PC-9 (cell line): ENCODE results near the gene KCNG4. TPM values are rescaled to one million over a fixed set of nuclear protein-coding genes. Genes with fewer than 3 reads are reported as not detected.
A peak's percentile ranks its signal among the peaks of the same experiment; 100 is the strongest.

ENCODE experiments used
- Bru-seq: library from RNA; stranded (reverse); fragments of 400-500 nt; gene quantifications from one replicate; lab custom pipeline; 2021; lab: Mats Ljungman, UMichigan
- BruChase-seq, 2 experiments: library from RNA; stranded (reverse); fragments of 400-500 nt; gene quantifications; one replicate each; lab custom pipeline; 2021; lab: Mats Ljungman, UMichigan
- BruUV-seq: library from RNA; stranded (reverse); fragments of 400-500 nt; replicated peaks from 2 replicates; lab custom pipeline; 2021; lab: Mats Ljungman, UMichigan
- CTCF ChIA-PET: fragments of 300-600 bp; sonication (Branson Sonifier 250); formaldehyde crosslinking; loops from one replicate; lab custom pipeline; 2022; ENCODE audit warnings: antibody characterized with exemption; lab: Charles Lee
- POLR2A ChIA-PET: fragments of 300-600 bp; sonication (Branson Sonifier 250); formaldehyde crosslinking; loops from one replicate; lab custom pipeline; 2022; ENCODE audit warnings: antibody characterized with exemption; ENCODE audit not compliant: unreplicated experiment; lab: Charles Lee
- DNase-seq, 2 experiments: peaks; one replicate each; pipeline versions ENCODE4 v3.0.0 to v3.0.0-alpha.2; 2015 to 2022; ENCODE audit warnings: mixed read lengths in 1 of 2
- H2AFZ ChIP-seq: fragments of 200-600 bp; sonication (generic); 2 replicates; pipeline ENCODE4 v1.8.1; 2017; ENCODE audit warnings: antibody characterized with exemption
- H3F3A ChIP-seq: fragments of 200-600 bp; sonication (generic); 2 replicates; pipeline ENCODE4 v1.8.1; 2017; ENCODE audit warnings: antibody characterized with exemption, mild to moderate bottlenecking, low read depth; ENCODE audit not compliant: insufficient read depth
- H3K27ac ChIP-seq: fragments of 200-600 bp; sonication (generic); 2 replicates; pipeline ENCODE4 v1.6.1; 2016; ENCODE audit warnings: mixed run types
- H3K27me3 ChIP-seq: fragments of 200-600 bp; sonication (generic); 2 replicates; pipeline ENCODE4 v1.6.1; 2016; ENCODE audit warnings: low read depth, mixed run types; ENCODE audit not compliant: insufficient read depth
- H3K36me3 ChIP-seq: fragments of 200-600 bp; sonication (generic); 2 replicates; pipeline ENCODE4 v1.6.1; 2016; ENCODE audit warnings: low read depth, mixed run types
- H3K4me1 ChIP-seq: fragments of 200-600 bp; sonication (generic); replicated peaks from 2 replicates; pipeline ENCODE4 v1.6.1; 2016; ENCODE audit warnings: mixed run types; ENCODE audit not compliant: insufficient read depth
- H3K4me2 ChIP-seq: fragments of 200-600 bp; sonication (generic); 2 replicates; pipeline ENCODE4 v1.6.1; 2017; ENCODE audit warnings: mixed run types
- H3K4me3 ChIP-seq: fragments of 200-600 bp; sonication (generic); 2 replicates; pipeline ENCODE4 v1.6.1; 2016; ENCODE audit warnings: mixed run types
- H3K79me2 ChIP-seq: fragments of 200-600 bp; sonication (generic); 2 replicates; pipeline ENCODE4 v1.6.1; 2017; ENCODE audit warnings: low read depth, mixed run types
- H3K9me2 ChIP-seq: fragments of 200-600 bp; sonication (generic); 2 replicates; pipeline ENCODE4 v1.8.1; 2017; ENCODE audit warnings: mild to moderate bottlenecking; ENCODE audit not compliant: insufficient read depth
- H3K9me3 ChIP-seq: fragments of 200-600 bp; sonication (generic); 2 replicates; pipeline ENCODE4 v1.8.1; 2016; ENCODE audit warnings: low read depth; ENCODE audit not compliant: insufficient read depth
- H4K20me1 ChIP-seq: fragments of 200-600 bp; sonication (generic); 2 replicates; pipeline ENCODE4 v1.8.1; 2017; ENCODE audit not compliant: insufficient read depth
- EZH2 ChIP-seq: fragments of 200-600 bp; sonication (generic); IDR thresholded peaks from 2 replicates; pipeline ENCODE4 v1.8.0; 2017; ENCODE audit warnings: antibody characterized with exemption, low read depth
- intact Hi-C: fragments of 100-400 bp; cut with micrococcal nuclease; formaldehyde crosslinking; loops from one replicate; pipeline ENCODE4 v1.10.0; 2022; ENCODE audit not compliant: unreplicated experiment
- long read RNA-seq: library from polyadenylated mRNA; stranded (forward); transcript quantifications from one replicate; pipeline ENCODE4 v2.0.0, GENCODE V29; 2022
- total RNA-seq: library from RNA; stranded (reverse); gene quantifications from 2 replicates; pipeline ENCODE4 v1.2.3, GENCODE V29; 2021
- TF ChIP-seq, protein P1 (sequence below): fragments of 200-600 bp; sonication (generic); conservative IDR thresholded peaks from 2 replicates; pipeline ENCODE4 v1.6.1; 2017; ENCODE audit warnings: mixed run types, antibody characterized with exemption, mild to moderate bottlenecking, moderate library complexity

KCNG4 gene, protein sequence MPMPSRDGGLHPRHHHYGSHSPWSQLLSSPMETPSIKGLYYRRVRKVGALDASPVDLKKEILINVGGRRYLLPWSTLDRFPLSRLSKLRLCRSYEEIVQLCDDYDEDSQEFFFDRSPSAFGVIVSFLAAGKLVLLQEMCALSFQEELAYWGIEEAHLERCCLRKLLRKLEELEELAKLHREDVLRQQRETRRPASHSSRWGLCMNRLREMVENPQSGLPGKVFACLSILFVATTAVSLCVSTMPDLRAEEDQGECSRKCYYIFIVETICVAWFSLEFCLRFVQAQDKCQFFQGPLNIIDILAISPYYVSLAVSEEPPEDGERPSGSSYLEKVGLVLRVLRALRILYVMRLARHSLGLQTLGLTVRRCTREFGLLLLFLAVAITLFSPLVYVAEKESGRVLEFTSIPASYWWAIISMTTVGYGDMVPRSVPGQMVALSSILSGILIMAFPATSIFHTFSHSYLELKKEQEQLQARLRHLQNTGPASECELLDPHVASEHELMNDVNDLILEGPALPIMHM
- total RNA-seq = not detected in 2 replicates
- percentile 14 among the genes with signal in this experiment for Bru-seq, nascent RNA
- BruChase-seq, experiment 1, labeled RNA remaining after a 2-hour chase = percentile 6 among the genes with signal in this experiment
- BruChase-seq, experiment 2, labeled RNA remaining after a 6-hour chase = percentile 11 among the genes with signal in this experiment
- long read RNA-seq = 0 reads

DNA sequence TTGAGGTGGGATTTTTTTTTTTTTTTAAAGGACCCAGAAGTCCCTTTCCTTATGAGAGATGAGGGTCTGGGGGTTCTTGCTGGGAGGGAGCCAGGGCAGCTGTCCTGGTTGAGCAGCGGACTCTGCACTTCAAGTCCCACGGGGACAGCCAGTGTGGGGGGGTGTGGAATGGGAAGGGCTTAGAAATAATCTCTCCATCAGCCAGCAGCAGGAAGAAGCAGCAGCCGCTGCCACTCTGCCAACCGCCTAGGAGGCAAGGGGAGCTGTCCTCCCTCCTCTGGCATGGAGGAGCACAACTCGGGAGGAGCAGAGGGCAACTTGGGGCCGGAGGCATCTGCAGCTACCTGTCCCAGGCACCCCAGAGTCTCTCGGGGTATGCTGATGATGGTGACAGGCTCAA lies at the start of gene KCNG4:
Gene KCNG4, minus strand, starts transcription at position 104 of the 400 bp plus-strand sequence. CDS start 2,527 bp downstream, outside the sequence.
- no peaks in the 10 kb centered on the region for H3K9me2 ChIP-seq
- no peaks in the 10 kb centered on the region; the same call in 1 of the 2 replicates for H3F3A ChIP-seq
- H2AFZ ChIP-seq = no peak within 1 kb of the TSS
- no peaks in the 10 kb centered on the region for H3K4me1 ChIP-seq
- H3K27me3 ChIP-seq = no peaks in the 10 kb centered on the region
- no peaks in the 10 kb centered on the region for H3K9me3 ChIP-seq
- DNase-seq = no peak
- no peaks in the 10 kb centered on the region for H3K79me2 ChIP-seq
- no peak within 1 kb of the TSS for H3K27ac ChIP-seq
- H3K4me3 ChIP-seq = no peak within 1 kb of the TSS
- intact Hi-C loops = no loop called here
- BruUV-seq = no TSS peak
- no peak within 1 kb of the TSS for H3K4me2 ChIP-seq
- TF ChIP-seq EZH2 = no peak
- TF ChIP-seq, protein P1, sequence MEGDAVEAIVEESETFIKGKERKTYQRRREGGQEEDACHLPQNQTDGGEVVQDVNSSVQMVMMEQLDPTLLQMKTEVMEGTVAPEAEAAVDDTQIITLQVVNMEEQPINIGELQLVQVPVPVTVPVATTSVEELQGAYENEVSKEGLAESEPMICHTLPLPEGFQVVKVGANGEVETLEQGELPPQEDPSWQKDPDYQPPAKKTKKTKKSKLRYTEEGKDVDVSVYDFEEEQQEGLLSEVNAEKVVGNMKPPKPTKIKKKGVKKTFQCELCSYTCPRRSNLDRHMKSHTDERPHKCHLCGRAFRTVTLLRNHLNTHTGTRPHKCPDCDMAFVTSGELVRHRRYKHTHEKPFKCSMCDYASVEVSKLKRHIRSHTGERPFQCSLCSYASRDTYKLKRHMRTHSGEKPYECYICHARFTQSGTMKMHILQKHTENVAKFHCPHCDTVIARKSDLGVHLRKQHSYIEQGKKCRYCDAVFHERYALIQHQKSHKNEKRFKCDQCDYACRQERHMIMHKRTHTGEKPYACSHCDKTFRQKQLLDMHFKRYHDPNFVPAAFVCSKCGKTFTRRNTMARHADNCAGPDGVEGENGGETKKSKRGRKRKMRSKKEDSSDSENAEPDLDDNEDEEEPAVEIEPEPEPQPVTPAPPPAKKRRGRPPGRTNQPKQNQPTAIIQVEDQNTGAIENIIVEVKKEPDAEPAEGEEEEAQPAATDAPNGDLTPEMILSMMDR = no peak
- ChIA-PET POLR2A (no interaction called here), CTCF (no interaction called here)
- H3K36me3 ChIP-seq = no peaks in the 10 kb centered on the region
- no peaks in the 10 kb centered on the region for H4K20me1 ChIP-seq

- Histone ChIP-seq H3K4me1 (no peaks in the 10 kb centered on the region), H3K27me3 (peaks cover 21% of the 10 kb centered on the region; the same call in 1 of the 2 replicates)
- POLR2A ChIA-PET = no interaction called here
Measured at GRCh38 chr16:84288902-84289301, 49.1 kb upstream of the KCNG4 start.

More at GRCh38 chr16:84288902-84289301, 49.1 kb upstream of the KCNG4 start:
- no peaks in the 10 kb centered on the region for H3F3A ChIP-seq
- intact Hi-C loops = no loop called here
- no peaks in the 10 kb centered on the region for H4K20me1 ChIP-seq
- BruUV-seq = no TSS peak
- H3K36me3 ChIP-seq = no peaks in the 10 kb centered on the region
- CTCF ChIA-PET = no interaction called here
- DNase-seq = no peak
- H2AFZ ChIP-seq = no peak overlapping the region
- TF ChIP-seq EZH2 = no peak
- TF ChIP-seq, protein P1 = no peak
- no peaks in the 10 kb centered on the region for H3K9me3 ChIP-seq
- no peak overlapping the region for H3K4me3 ChIP-seq
- no peaks in the 10 kb centered on the region for H3K9me2 ChIP-seq
- no peak overlapping the region for H3K4me2 ChIP-seq
- H3K79me2 ChIP-seq = no peaks in the 10 kb centered on the region
- no peak overlapping the region for H3K27ac ChIP-seq
